SK-N-SH (cell line): Measurements from ENCODE around the gene TRAPPC12. TPM values are rescaled to one million over a fixed set of nuclear protein-coding genes. Genes with fewer than 3 reads are reported as not detected.

Experiments
- CTCF ChIA-PET: fragments of 300-600, 350-600 bp; formaldehyde crosslinking; extraction: SDS; loops from one replicate; lab custom pipeline; 2021; lab: Yijun Ruan, JAX
- POLR2A ChIA-PET: fragments of 350-600 bp; sonication (Branson Sonifier 250); formaldehyde crosslinking; extraction: SDS; loops from one replicate; lab custom pipeline; 2020; ENCODE audit warnings: antibody characterized with exemption, inconsistent platforms; lab: Yijun Ruan, JAX
- DNase-seq: peaks from one replicate; pipeline ENCODE4 v3.0.0; 2012
- H2AFZ ChIP-seq: fragments of 200-600 bp; sonication (generic); 2 replicates; pipeline ENCODE4 v1.8.1; 2016; ENCODE audit warnings: antibody characterized with exemption, mild to moderate bottlenecking, low read depth
- H3F3A ChIP-seq: fragments of 200-600 bp; sonication (generic); replicated peaks from 2 replicates; pipeline ENCODE3; 2016; ENCODE audit warnings: antibody characterized with exemption, mild to moderate bottlenecking; ENCODE audit not compliant: insufficient read depth
- H3K27ac ChIP-seq, 2 experiments: fragments of 200-500 bp in 1 of 2; fragments of 200-600 bp in 1 of 2; sonication (Bioruptor generic) in 1 of 2; sonication (generic), shearing (Covaris generic) in 1 of 2; 2 replicates each; pipeline versions ENCODE4 v1.5.1 to v1.6.1; 2014 to 2016; ENCODE audit warnings: low read depth in 2 of 2, inconsistent platforms in 1 of 2, low read length in 1 of 2, mild to moderate bottlenecking in 1 of 2, mixed read lengths in 1 of 2
- H3K27me3 ChIP-seq: fragments of 200-600 bp; sonication (generic), shearing (Covaris generic); 2 replicates; pipeline ENCODE4 v1.6.1; 2016; ENCODE audit warnings: mixed run types; ENCODE audit not compliant: insufficient read depth
- H3K36me3 ChIP-seq, 2 experiments: fragments of 200-500 bp in 1 of 2; fragments of 200-600 bp in 1 of 2; sonication (Bioruptor generic) in 1 of 2; sonication (generic) in 1 of 2; replicated peaks in 1 of 2; 2 replicates each; pipeline versions ENCODE3 to v1.5.1; 2014 to 2016; ENCODE audit warnings: low read length in 1 of 2, mild to moderate bottlenecking in 1 of 2; ENCODE audit not compliant: insufficient read depth in 2 of 2, control insufficient read depth in 1 of 2
- H3K4me1 ChIP-seq, 2 experiments: fragments of 200-500 bp in 1 of 2; fragments of 200-600 bp in 1 of 2; sonication (Bioruptor generic) in 1 of 2; sonication (generic), shearing (Covaris generic) in 1 of 2; 2 replicates each; pipeline versions ENCODE4 v1.5.1 to v1.6.1; 2014 to 2016; ENCODE audit warnings: low read depth in 1 of 2, low read length in 1 of 2, mixed run types in 1 of 2; ENCODE audit not compliant: insufficient read depth in 2 of 2, control insufficient read depth in 1 of 2
- H3K4me2 ChIP-seq: fragments of 200-600 bp; sonication (generic), shearing (Covaris generic); 2 replicates; pipeline ENCODE4 v1.6.1; 2017; ENCODE audit warnings: mixed run types
- H3K4me3 ChIP-seq, 2 experiments: fragments of 200-500 bp in 1 of 2; fragments of 200-600 bp in 1 of 2; sonication (Bioruptor generic) in 1 of 2; sonication (generic), shearing (Covaris generic) in 1 of 2; 2 replicates each; pipeline versions ENCODE4 v1.5.1 to v1.8.1; 2014 to 2016; ENCODE audit warnings: low read depth in 2 of 2, inconsistent platforms in 1 of 2, low read length in 1 of 2, mild to moderate bottlenecking in 1 of 2, mixed read lengths in 1 of 2, moderate library complexity in 1 of 2
- H3K79me2 ChIP-seq: fragments of 200-600 bp; sonication (generic); 2 replicates; pipeline ENCODE4 v1.8.1; 2017; ENCODE audit warnings: mild to moderate bottlenecking; ENCODE audit not compliant: insufficient read depth
- H3K9ac ChIP-seq: fragments of 200-600 bp; sonication (generic); 2 replicates; pipeline ENCODE4 v1.6.1; 2017; ENCODE audit warnings: mixed run types
- H3K9me2 ChIP-seq: fragments of 200-600 bp; sonication (generic); 2 replicates; pipeline ENCODE4 v1.6.1; 2017; ENCODE audit warnings: mixed run types
- H3K9me3 ChIP-seq: fragments of 200-600 bp; sonication (generic); 2 replicates; pipeline ENCODE4 v1.6.1; 2017; ENCODE audit warnings: mixed run types, mild to moderate bottlenecking, moderate library complexity
- H4K20me1 ChIP-seq: fragments of 200-600 bp; sonication (generic); 2 replicates; pipeline ENCODE4 v1.6.1; 2017; ENCODE audit warnings: mild to moderate bottlenecking, mixed run types; ENCODE audit not compliant: insufficient read depth
- EP300 ChIP-seq, 2 experiments: IDR thresholded peaks; 2 replicates each; pipeline versions ENCODE4 v1.4.0 to v1.6.1; 2012; ENCODE audit warnings: borderline replicate concordance in 1 of 2, low read depth in 1 of 2, low read length in 1 of 2
- FOSL2 ChIP-seq: IDR thresholded peaks from 2 replicates; pipeline ENCODE4 v1.4.0; 2012; ENCODE audit warnings: low read depth, mild to moderate bottlenecking, moderate library complexity, borderline replicate concordance
- FOXJ3 ChIP-seq: sonication (generic); formaldehyde crosslinking; IDR thresholded peaks from 2 replicates; pipeline ENCODE4 v1.5.1; 2020; ENCODE audit warnings: mild to moderate bottlenecking, missing genetic modification reagents
- GABPA ChIP-seq: IDR thresholded peaks from 2 replicates; pipeline ENCODE4 v1.4.0; 2012; ENCODE audit warnings: low read depth, mild to moderate bottlenecking
- GATA2 ChIP-seq: sonication (generic); formaldehyde crosslinking; IDR thresholded peaks from 2 replicates; pipeline ENCODE4 v1.5.0; 2020; ENCODE audit warnings: mild to moderate bottlenecking, missing genetic modification reagents
- MEF2A ChIP-seq: IDR thresholded peaks from 2 replicates; pipeline ENCODE4 v1.4.0; 2012; ENCODE audit warnings: low read depth, borderline replicate concordance
- NRF1 ChIP-seq: IDR thresholded peaks from 2 replicates; pipeline ENCODE4 v1.6.1; 2012; ENCODE audit warnings: low read depth, mild to moderate bottlenecking, low read length
- RCOR1 ChIP-seq: fragments of 150-350 bp; IDR thresholded peaks from 2 replicates; pipeline ENCODE4 v1.6.1; 2017; ENCODE audit warnings: antibody characterized with exemption, low read length
- RXRA ChIP-seq: IDR thresholded peaks from 2 replicates; pipeline ENCODE4 v1.4.0; 2012; ENCODE audit warnings: low read depth, mild to moderate bottlenecking, borderline replicate concordance
- SMC3 ChIP-seq: IDR thresholded peaks from 2 replicates; pipeline ENCODE4 v1.6.1; 2012; ENCODE audit warnings: low read depth, low read length, improper control_type of control experiment
- WGBS: methylation state at CpG from one replicate; pipeline ENCODE4 v1.1.6; 2017; ENCODE audit warnings: low lambda C conversion rate; 5-methylcytosine and 5-hydroxymethylcytosine counted together
- polyA plus RNA-seq, 3 experiments: library from polyadenylated mRNA; depleted of rRNA; stranded (reverse); fragments of >200 nt; gene quantifications; 2 replicates each; pipeline ENCODE4 v1.2.3, GENCODE V29; 2012
- TF ChIP-seq, protein P1 (sequence below): IDR thresholded peaks from 2 replicates; pipeline ENCODE4 v1.6.1; 2012; ENCODE audit warnings: mild to moderate bottlenecking, low read depth, low read length, moderate library complexity
- TF ChIP-seq, protein P2 (sequence below): IDR thresholded peaks from 2 replicates; pipeline ENCODE4 v1.4.0; 2012; ENCODE audit warnings: low read depth, borderline replicate concordance
- TF ChIP-seq, protein P3 (sequence below): fragments of 150-350 bp; IDR thresholded peaks from 2 replicates; pipeline ENCODE4 v1.6.1; 2017; ENCODE audit warnings: antibody characterized with exemption, low read length, low read depth, borderline replicate concordance
- TF ChIP-seq, protein P4 (sequence below): IDR thresholded peaks from 2 replicates; pipeline ENCODE4 v1.4.0; 2012; ENCODE audit warnings: low read depth, borderline replicate concordance
- TF ChIP-seq, protein P5 (sequence below): fragments of 200-600 bp; sonication (generic); IDR thresholded peaks from 2 replicates; pipeline ENCODE4 v1.6.1; 2017; ENCODE audit warnings: antibody characterized with exemption, mild to moderate bottlenecking, moderate library complexity

Gene TRAPPC12
- polyA plus RNA-seq, 1 of the 3 experiments (the other 2 are of a cell fraction) = 83.3 TPM

DNA sequence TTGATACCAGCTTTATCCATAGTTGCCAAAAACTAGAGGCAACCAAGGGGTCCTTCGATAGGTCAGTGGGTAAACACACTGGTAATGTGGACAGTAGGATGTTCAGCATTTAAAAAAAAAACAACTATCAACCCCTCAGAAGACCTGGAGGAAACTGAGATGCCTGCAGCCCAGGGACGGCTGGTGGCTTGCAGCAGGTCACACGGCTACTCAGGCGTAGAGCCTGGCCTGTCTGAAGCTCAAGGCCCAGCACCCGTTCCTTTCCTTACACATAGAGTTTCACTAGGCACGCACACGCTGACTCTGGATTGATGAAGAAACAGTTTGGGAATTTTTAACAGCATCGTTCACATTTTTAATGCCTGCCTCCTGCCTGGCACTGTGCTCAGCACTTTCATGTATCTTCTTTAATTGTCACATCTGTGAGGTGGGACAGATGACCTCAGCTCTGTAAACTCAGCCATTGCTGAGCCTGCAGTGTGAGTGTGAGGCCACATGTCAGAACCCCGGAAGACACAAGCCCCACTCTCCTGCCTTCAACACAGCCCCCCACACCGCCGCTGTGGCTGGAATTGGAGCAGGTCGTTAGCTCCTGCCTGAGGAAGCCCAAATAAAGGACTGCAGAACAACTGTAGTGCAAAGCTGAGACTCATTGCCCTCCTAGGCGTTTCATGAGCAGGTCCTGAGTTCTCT, 40.7 kb downstream of the TRAPPC12 start:
- H3K4me2 ChIP-seq = no peak overlapping the region
- no peak for DNase-seq
- no peak overlapping the region for H3K9ac ChIP-seq
- no peak for TF ChIP-seq FOXJ3
- H2AFZ ChIP-seq = no peak overlapping the region
- no peak overlapping the region for H3K4me3 ChIP-seq
- CTCF ChIA-PET = interaction anchor here (0.8 to 8.9 kb wide), 5 partner anchors 10 to 61 kb away, joined by 3 to 132 read pairs (median 3); no protein-coding TSS in a partner anchor
- H3F3A ChIP-seq = no peaks in the 10 kb centered on the region
- no peaks in the 10 kb centered on the region for H3K9me2 ChIP-seq
- H3K36me3 ChIP-seq = peaks cover 21 to 61% of the 10 kb centered on the region in 2 experiments
- 92% methylated on average over 13 of the region's 13 CpGs for WGBS
- POLR2A ChIA-PET = no interaction called here
- H3K4me1 ChIP-seq = peaks cover 0 to 5% of the 10 kb centered on the region in 2 experiments; a peak in 1 of 4 replicates
- no peak overlapping the region; a peak in 1 of 4 replicates for H3K27ac ChIP-seq
- H3K27me3 ChIP-seq = no peaks in the 10 kb centered on the region
- H3K79me2 ChIP-seq = peaks cover 9% of the 10 kb centered on the region; the same call in 1 of the 2 replicates
- H4K20me1 ChIP-seq = no peaks in the 10 kb centered on the region; the same call in 1 of the 2 replicates
- no peaks in the 10 kb centered on the region for H3K9me3 ChIP-seq

DNA sequence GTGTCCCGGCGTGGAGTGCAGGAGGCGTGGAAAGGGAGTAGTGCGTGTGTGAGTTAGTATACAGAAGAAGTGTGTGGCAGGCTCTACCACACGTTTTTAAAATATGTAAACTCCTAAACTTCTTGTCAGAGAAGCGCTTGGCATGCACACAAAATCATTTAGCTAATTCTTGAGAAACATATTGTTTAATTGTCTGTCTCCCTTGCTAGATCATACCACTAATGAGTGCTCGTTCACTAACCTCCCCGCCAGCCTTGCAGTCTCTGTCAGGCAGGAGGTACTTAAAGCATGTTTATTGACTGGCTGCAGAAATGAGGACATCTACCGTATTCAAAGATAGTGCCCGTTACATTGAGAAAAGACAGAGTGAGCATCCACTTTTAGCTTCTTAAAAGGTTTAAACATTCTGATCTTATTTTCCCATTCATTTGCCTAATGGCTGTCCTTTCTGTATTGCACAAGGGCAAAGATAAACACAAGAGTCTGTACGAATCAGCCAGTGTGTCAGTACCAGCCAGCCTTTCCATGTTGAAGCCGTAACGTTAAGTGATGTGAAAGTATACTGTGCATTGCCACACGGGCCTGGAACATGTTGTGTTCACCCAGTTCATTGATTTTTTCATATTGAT, 41.4 kb downstream of the TRAPPC12 start:
- Histone ChIP-seq H3K27ac (no peak overlapping the region), H3F3A (no peaks in the 10 kb centered on the region), H3K9me2 (no peaks in the 10 kb centered on the region), H3K36me3 (peaks cover 27 to 68% of the 10 kb centered on the region in 2 experiments), H3K4me1 (peaks cover 0 to 5% of the 10 kb centered on the region in 2 experiments; a peak in 1 of 4 replicates), H3K4me3 (no peak overlapping the region), H3K4me2 (no peak overlapping the region), H3K9ac (no peak overlapping the region), H3K27me3 (no peaks in the 10 kb centered on the region), H3K9me3 (no peaks in the 10 kb centered on the region), H4K20me1 (no peaks in the 10 kb centered on the region; the same call in 1 of the 2 replicates), H2AFZ (no peak overlapping the region), H3K79me2 (peaks cover 7% of the 10 kb centered on the region; the same call in 1 of the 2 replicates)
- ChIA-PET POLR2A (no interaction called here), CTCF (interaction anchor here (0.8 to 8.9 kb wide), 5 partner anchors 10 to 61 kb away, joined by 3 to 132 read pairs (median 3); no protein-coding TSS in a partner anchor)
- whole genome bisulfite sequencing = 91% methylated on average over 14 of the region's 14 CpGs
- DNase-seq = no peak
- TF ChIP-seq GATA2 (CRISPR knock-in tag) (no peak), EP300 (IDR thresholded peaks at IDR 0.05; ENCODE audit: borderline replicate concordance in 1 of 2, low read depth in 1 of 2, low read length in 1 of 2) (no peak), RXRA (no peak), SMC3 (no peak), GABPA (no peak), FOXJ3 (no peak), FOSL2 (no peak), RCOR1 (no peak), MEF2A (no peak), NRF1 (no peak)
- TF ChIP-seq, protein P1, sequence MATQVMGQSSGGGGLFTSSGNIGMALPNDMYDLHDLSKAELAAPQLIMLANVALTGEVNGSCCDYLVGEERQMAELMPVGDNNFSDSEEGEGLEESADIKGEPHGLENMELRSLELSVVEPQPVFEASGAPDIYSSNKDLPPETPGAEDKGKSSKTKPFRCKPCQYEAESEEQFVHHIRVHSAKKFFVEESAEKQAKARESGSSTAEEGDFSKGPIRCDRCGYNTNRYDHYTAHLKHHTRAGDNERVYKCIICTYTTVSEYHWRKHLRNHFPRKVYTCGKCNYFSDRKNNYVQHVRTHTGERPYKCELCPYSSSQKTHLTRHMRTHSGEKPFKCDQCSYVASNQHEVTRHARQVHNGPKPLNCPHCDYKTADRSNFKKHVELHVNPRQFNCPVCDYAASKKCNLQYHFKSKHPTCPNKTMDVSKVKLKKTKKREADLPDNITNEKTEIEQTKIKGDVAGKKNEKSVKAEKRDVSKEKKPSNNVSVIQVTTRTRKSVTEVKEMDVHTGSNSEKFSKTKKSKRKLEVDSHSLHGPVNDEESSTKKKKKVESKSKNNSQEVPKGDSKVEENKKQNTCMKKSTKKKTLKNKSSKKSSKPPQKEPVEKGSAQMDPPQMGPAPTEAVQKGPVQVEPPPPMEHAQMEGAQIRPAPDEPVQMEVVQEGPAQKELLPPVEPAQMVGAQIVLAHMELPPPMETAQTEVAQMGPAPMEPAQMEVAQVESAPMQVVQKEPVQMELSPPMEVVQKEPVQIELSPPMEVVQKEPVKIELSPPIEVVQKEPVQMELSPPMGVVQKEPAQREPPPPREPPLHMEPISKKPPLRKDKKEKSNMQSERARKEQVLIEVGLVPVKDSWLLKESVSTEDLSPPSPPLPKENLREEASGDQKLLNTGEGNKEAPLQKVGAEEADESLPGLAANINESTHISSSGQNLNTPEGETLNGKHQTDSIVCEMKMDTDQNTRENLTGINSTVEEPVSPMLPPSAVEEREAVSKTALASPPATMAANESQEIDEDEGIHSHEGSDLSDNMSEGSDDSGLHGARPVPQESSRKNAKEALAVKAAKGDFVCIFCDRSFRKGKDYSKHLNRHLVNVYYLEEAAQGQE = no peak
- TF ChIP-seq, protein P2, sequence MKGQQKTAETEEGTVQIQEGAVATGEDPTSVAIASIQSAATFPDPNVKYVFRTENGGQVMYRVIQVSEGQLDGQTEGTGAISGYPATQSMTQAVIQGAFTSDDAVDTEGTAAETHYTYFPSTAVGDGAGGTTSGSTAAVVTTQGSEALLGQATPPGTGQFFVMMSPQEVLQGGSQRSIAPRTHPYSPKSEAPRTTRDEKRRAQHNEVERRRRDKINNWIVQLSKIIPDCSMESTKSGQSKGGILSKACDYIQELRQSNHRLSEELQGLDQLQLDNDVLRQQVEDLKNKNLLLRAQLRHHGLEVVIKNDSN = no peak
- TF ChIP-seq, protein P3, sequence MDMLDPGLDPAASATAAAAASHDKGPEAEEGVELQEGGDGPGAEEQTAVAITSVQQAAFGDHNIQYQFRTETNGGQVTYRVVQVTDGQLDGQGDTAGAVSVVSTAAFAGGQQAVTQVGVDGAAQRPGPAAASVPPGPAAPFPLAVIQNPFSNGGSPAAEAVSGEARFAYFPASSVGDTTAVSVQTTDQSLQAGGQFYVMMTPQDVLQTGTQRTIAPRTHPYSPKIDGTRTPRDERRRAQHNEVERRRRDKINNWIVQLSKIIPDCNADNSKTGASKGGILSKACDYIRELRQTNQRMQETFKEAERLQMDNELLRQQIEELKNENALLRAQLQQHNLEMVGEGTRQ = no peak
- TF ChIP-seq, protein P4, sequence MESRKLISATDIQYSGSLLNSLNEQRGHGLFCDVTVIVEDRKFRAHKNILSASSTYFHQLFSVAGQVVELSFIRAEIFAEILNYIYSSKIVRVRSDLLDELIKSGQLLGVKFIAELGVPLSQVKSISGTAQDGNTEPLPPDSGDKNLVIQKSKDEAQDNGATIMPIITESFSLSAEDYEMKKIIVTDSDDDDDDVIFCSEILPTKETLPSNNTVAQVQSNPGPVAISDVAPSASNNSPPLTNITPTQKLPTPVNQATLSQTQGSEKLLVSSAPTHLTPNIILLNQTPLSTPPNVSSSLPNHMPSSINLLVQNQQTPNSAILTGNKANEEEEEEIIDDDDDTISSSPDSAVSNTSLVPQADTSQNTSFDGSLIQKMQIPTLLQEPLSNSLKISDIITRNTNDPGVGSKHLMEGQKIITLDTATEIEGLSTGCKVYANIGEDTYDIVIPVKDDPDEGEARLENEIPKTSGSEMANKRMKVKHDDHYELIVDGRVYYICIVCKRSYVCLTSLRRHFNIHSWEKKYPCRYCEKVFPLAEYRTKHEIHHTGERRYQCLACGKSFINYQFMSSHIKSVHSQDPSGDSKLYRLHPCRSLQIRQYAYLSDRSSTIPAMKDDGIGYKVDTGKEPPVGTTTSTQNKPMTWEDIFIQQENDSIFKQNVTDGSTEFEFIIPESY = no peak
- TF ChIP-seq, protein P5, sequence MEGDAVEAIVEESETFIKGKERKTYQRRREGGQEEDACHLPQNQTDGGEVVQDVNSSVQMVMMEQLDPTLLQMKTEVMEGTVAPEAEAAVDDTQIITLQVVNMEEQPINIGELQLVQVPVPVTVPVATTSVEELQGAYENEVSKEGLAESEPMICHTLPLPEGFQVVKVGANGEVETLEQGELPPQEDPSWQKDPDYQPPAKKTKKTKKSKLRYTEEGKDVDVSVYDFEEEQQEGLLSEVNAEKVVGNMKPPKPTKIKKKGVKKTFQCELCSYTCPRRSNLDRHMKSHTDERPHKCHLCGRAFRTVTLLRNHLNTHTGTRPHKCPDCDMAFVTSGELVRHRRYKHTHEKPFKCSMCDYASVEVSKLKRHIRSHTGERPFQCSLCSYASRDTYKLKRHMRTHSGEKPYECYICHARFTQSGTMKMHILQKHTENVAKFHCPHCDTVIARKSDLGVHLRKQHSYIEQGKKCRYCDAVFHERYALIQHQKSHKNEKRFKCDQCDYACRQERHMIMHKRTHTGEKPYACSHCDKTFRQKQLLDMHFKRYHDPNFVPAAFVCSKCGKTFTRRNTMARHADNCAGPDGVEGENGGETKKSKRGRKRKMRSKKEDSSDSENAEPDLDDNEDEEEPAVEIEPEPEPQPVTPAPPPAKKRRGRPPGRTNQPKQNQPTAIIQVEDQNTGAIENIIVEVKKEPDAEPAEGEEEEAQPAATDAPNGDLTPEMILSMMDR = no peak
